WERI-Rb-1 (cell line): ENCODE data around the gene CLDN25.
"Not testable (repeated sequence)": the region's sequence is repeated elsewhere in the genome, so short reads cannot be mapped to it uniquely, and the experiment has no call there.

Experiments
- DNase-seq: peaks from one replicate; pipeline ENCODE4 v3.0.0-alpha.2; 2020
- H3K27ac ChIP-seq: fragments of 250-450 bp; sonication (Bioruptor Pico); 2 replicates; pipeline ENCODE4 v1.5.1; 2020; ENCODE audit warnings: mild to moderate bottlenecking, moderate library complexity
- H3K27me3 ChIP-seq: fragments of 250-450 bp; sonication (Bioruptor Pico); 2 replicates; pipeline ENCODE4 v1.5.1; 2021; ENCODE audit warnings: mild to moderate bottlenecking, low read depth, moderate library complexity; ENCODE audit not compliant: insufficient read depth, severe bottlenecking
- H3K36me3 ChIP-seq: fragments of 250-450 bp; sonication (Bioruptor Pico); 2 replicates; pipeline ENCODE4 v1.5.1; 2020; ENCODE audit warnings: mild to moderate bottlenecking, moderate library complexity
- H3K4me3 ChIP-seq: 2 replicates; pipeline ENCODE4 v1.5.1; 2011; ENCODE audit warnings: low read depth, mild to moderate bottlenecking, control low read depth, low read length
- H3K9me3 ChIP-seq: fragments of 250-450 bp; sonication (Bioruptor Pico); 2 replicates; pipeline ENCODE4 v1.5.1; 2021; ENCODE audit warnings: mild to moderate bottlenecking, moderate library complexity; ENCODE audit not compliant: severe bottlenecking
- CTCF ChIP-seq: IDR thresholded peaks from 2 replicates; pipeline ENCODE4 v1.5.1; 2011; ENCODE audit warnings: low read depth, mild to moderate bottlenecking, control low read depth, inconsistent platforms, low read length

The CLDN25 gene

GRCh38 chr11:113774174-113774503, 5.5 kb upstream of the CLDN25 start:
- Histone ChIP-seq H3K27me3 (no peaks in the 10 kb centered on the region), H3K27ac (peak overlapping the region; percentile 85), H3K4me3 (peak overlapping the region; percentile 76), H3K36me3 (peaks cover 4% of the 10 kb centered on the region), H3K9me3 (no peaks in the 10 kb centered on the region)
- DNase-seq, result no peak
- no peak for TF ChIP-seq CTCF

- Histone ChIP-seq H3K36me3 (no peaks in the 10 kb centered on the region; the same call in 1 of the 2 replicates), H3K4me3 (no peak overlapping the region), H3K27ac (no peak overlapping the region), H3K9me3 (no peaks in the 10 kb centered on the region), H3K27me3 (no peaks in the 10 kb centered on the region)
- TF ChIP-seq CTCF, result no peak
- no peak for DNase-seq
These were observed 1.3 kb upstream of the CLDN25 start for GRCh38 chr11:113778111-113778910.

- no peak for TF ChIP-seq CTCF
- DNase-seq, result no peak
- Histone ChIP-seq H3K27me3 (no peaks in the 10 kb centered on the region), H3K27ac (no peak overlapping the region), H3K4me3 (no peak overlapping the region), H3K9me3 (no peaks in the 10 kb centered on the region), H3K36me3 (no peaks in the 10 kb centered on the region)
These were observed 2.1 kb downstream of the CLDN25 start for GRCh38 chr11:113781682-113782081.

- no peaks in the 10 kb centered on the region for H3K27me3 ChIP-seq
- no peak for TF ChIP-seq CTCF
- no peak overlapping the region for H3K27ac ChIP-seq
- H3K9me3 ChIP-seq, result no peaks in the 10 kb centered on the region
- H3K36me3 ChIP-seq, result no peaks in the 10 kb centered on the region
- H3K4me3 ChIP-seq, result no peak overlapping the region
- DNase-seq, result no peak
These were observed 2.5 kb downstream of the CLDN25 start for GRCh38 chr11:113782134-113782533.

DNA sequence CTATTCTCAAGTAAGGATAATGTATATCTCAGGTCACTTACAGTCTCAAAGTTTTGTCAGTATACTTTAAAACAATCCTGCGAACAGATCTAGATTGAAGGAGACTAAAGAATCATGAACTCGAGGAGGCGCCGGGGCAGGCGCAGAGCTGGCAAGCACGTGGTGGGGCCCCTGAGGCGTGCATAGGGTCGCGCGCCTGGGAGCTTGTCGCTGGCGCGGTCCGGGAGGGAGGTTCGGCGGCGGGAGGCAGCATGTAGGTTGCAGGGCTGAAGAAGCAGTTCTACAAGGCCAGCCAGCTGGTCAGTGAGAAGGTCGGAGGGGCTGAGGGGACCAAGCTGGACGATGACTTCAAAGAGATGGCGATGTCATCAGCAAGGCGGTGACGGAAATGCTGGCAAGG, 9.4 kb downstream of the CLDN25 start:
- H3K4me3 ChIP-seq, H3K9me3 ChIP-seq, H3K36me3 ChIP-seq, H3K27me3 ChIP-seq, H3K27ac ChIP-seq, DNase-seq: not testable (repeated sequence)

- Histone ChIP-seq H3K36me3 (no peaks in the 10 kb centered on the region), H3K4me3 (no peak overlapping the region), H3K27ac (no peak overlapping the region), H3K9me3 (no peaks in the 10 kb centered on the region), H3K27me3 (no peaks in the 10 kb centered on the region)
- no peak for TF ChIP-seq CTCF
- DNase-seq, result no peak
These were observed 10.2 kb downstream of the CLDN25 start for GRCh38 chr11:113789675-113790320.
